HG02870 (cell line): Measurements from ENCODE around the gene NPHP3.
A peak's percentile ranks its signal among the peaks of the same experiment; 100 is the strongest.
"Not testable (repeated sequence)": the region's sequence is repeated elsewhere in the genome, so short reads cannot be mapped to it uniquely, and the experiment has no call there.

Source experiments
- ATAC-seq: cut with Tn5 transposase; IDR thresholded peaks from one replicate; pipeline ENCODE4 v1.9.1; 2021; ENCODE audit warnings: mild to moderate bottlenecking, moderate library complexity; ENCODE audit not compliant: unreplicated experiment

The NPHP3 gene, protein sequence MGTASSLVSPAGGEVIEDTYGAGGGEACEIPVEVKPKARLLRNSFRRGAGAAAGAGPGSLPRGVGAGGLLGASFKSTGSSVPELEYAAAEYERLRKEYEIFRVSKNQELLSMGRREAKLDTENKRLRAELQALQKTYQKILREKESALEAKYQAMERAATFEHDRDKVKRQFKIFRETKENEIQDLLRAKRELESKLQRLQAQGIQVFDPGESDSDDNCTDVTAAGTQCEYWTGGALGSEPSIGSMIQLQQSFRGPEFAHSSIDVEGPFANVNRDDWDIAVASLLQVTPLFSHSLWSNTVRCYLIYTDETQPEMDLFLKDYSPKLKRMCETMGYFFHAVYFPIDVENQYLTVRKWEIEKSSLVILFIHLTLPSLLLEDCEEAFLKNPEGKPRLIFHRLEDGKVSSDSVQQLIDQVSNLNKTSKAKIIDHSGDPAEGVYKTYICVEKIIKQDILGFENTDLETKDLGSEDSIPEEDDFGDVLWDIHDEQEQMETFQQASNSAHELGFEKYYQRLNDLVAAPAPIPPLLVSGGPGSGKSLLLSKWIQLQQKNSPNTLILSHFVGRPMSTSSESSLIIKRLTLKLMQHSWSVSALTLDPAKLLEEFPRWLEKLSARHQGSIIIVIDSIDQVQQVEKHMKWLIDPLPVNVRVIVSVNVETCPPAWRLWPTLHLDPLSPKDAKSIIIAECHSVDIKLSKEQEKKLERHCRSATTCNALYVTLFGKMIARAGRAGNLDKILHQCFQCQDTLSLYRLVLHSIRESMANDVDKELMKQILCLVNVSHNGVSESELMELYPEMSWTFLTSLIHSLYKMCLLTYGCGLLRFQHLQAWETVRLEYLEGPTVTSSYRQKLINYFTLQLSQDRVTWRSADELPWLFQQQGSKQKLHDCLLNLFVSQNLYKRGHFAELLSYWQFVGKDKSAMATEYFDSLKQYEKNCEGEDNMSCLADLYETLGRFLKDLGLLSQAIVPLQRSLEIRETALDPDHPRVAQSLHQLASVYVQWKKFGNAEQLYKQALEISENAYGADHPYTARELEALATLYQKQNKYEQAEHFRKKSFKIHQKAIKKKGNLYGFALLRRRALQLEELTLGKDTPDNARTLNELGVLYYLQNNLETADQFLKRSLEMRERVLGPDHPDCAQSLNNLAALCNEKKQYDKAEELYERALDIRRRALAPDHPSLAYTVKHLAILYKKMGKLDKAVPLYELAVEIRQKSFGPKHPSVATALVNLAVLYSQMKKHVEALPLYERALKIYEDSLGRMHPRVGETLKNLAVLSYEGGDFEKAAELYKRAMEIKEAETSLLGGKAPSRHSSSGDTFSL (N-terminal part only)

DNA sequence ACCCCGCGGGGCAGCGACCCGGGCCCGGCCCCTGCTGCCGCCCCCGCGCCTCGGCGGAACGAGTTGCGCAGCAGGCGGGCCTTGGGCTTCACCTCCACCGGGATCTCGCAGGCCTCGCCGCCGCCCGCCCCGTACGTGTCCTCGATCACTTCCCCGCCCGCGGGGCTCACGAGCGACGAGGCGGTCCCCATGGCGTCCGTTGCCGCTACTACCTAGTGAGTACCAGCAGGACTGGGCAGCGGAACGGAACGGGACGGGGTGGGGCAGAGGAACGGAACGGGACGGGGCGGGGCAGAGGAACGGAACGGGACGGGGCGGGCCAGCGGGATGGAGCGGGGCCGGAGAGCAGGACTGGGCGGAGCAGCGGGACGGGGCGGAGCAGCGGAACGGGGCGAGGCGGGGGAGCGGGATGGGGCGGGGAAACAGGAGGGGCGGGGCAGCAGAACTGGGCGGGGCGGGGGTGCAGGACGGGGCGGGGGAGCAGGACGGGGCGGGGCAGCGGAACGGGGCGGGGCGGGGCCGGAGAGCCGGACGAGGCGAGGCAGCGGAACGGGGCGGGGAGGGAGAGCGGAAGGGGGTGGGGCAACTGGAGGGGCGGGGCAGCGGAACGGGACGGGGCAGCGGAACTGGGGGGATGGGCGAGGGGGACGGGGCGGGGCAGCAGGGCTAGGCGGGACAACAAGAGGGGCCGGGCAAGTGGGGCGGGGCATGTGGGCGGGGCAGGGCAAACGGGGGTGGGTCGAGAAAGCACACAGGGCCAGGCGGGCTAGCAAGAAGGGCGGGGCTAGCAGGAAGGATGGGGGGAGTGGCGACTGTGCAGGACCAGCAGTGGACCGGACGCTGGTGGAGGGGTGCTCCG, at the start of gene NPHP3:
Gene NPHP3, minus strand, starts transcription at position 245 of the 859 bp plus-strand sequence. Its CDS starts 54 bp downstream, at position 191.
- peak; percentile 87 for ATAC-seq

DNA sequence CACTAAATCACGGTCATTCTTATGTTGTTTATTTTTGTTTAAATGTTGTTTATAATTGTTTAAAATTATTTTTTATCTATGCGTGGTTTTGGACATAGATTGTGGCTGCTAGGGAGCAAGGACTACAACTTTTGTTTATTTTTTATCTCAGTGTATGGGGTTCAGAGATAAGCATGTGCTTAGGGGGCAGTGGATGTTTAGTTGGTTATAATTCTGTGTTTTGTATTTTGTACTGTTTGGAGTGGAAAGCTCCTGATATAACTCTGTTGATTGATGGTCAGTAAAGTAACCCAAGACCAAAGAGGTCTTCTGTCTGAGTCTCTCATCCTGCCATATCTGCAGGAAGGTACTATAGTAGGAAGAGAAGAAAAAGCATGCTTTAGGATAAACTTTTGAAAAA, 36.5 kb upstream of the NPHP3 start:
- ATAC-seq: no peak

DNA sequence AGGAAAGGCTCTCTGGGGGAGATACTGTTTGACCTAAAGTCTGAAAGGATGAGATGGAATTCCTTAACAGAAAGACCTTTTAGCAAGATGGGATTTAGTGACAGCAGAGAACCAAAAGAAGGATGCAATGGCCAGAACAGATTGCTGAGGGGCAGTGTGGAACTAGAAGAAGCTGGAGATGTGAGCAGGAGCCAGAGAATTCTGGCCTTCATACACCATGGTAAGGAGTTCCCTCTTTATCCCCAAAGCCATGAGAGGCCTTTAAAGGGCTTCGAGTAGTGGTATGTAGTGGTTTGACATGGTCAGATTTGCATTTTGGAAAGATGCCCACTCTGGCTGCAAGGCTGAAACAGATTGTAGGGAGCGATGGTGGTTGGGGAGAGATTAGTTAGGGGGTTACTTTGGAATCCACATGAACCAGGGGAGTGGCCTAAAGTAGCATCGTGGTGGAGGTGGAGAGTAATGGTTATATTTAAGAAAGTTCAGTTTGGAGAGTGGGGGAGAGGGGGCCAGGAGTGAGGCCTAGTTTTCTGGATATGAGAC, 34.0 kb upstream of the NPHP3 start:
- no peak for ATAC-seq

DNA sequence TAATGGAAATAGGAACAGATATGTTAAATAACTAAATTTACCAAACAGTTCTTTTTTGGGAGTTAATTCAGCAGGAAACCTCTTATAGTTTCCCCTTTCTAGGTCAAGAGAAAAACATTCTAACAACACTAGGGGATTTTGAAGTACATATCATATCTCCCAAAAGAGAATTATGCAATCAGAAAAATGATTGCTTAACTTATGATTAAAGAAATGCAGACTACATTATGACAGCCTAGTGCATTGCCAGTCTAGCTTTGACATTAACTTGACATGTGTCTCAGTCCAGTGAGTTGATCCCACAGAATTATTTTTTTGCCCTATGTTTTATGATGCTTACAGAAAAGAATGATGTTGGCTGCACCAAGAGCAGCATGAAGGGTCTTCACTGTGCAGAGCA, 31.7 kb upstream of the NPHP3 start:
- no peak for ATAC-seq

DNA sequence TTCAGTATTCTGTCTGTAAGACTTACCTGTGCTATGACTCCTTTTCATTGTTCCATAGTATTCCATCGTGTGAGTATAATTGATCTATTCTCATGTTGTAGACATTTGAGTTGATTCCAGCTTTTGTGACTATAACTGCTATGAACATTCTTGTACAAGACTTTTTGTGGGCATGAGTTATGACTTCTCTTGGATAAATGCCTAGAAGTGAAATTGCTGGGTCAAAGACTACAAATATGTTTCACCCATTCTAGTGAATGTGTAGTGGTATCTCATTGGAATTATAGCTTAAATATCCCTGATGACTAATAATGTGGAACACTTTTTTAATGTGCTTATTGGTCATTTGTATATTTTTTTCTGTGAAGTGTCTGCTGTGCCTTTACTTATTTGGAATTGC, 27.6 kb upstream of the NPHP3 start:
- no peak for ATAC-seq

DNA sequence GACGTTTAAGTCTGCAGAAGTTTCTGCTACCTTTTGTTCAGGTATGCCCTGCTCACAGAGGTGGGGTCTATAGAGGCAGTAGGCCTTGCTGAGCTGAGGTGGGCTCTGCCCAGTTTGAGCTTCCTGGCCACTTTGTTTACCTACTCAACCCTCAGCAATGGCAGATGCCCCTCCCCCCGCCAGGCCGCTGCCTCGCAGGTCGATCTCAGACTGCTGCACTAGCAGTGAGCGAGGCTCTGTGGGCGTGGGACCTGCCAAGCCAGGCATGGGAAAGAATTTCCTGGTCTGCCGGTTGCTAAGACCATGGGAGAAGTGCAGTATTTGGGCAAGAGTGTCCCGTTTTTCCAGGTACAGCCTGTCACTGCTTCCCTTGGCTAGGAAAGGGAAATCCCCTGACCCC, 24.5 kb upstream of the NPHP3 start:
- ATAC-seq: not testable (repeated sequence)

DNA sequence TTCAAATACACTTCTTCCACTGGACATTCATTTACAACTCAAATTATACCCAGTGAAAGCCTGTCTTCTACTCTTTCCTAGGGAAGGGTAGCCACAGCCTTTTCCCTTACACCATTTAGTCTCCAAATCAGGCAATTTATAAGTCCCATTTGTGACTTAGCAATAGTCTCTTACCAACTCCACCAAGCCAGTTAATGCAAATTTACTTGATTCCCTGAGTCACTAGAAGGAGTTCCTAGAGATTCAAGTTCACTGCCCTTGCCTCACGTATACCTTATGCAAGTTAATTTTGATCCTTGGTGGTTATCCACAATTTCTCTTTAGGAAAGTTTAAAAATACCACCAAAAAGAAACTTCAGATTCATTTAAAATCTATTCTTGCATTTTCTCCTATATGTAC, 16.1 kb upstream of the NPHP3 start:
- no peak for ATAC-seq

DNA sequence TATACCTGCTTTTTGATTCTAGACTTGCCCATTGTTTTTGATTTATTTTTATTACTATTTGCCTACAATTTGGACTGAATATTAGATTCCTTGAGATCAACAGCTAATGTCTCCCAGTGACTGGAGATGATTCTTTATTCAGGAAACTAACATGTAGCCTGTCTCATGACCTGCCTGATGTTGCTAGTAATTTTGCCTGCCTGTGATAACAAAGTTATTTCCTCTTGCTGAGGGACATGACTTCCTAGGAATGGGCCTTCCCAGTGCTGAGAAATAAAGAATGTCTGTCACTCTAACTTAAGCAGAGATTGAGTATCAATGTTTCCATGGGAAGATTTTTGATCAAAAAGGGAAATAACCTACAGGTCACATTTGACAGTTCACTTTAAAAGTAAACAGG, 13.4 kb upstream of the NPHP3 start:
- no peak for ATAC-seq

DNA sequence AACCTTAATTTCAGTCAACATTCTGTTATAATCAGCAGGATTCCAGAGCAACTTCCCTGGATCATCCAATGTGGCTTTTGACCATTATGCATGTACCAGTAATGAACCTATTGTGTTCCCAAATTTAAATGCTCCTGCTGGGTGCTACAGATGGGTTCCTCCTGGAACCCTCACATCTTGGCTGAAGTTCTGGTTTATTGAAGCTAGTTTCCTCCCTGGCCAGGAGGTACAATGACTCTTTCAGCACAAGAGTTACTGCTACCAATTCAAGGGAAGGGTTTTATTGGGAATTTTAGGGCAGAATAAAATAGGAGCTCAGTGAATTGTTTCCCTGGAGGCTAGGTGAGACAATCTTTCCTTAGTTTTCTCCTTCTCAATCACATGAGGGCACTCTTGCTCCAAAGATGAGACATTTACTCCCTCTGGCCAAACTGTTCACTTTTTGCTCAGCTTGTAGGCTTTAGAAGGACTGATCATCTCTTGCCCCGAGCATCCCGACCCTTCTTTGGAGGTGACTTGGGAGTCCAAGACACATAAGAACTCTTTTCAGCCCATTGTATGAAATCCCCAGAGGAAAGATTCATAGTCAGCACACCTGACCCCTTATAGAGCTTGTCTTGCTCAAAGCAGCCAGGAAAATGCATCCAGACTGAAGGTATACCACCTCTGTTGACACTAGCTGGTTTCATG, 8.8 kb upstream of the NPHP3 start:
- ATAC-seq: no peak

DNA sequence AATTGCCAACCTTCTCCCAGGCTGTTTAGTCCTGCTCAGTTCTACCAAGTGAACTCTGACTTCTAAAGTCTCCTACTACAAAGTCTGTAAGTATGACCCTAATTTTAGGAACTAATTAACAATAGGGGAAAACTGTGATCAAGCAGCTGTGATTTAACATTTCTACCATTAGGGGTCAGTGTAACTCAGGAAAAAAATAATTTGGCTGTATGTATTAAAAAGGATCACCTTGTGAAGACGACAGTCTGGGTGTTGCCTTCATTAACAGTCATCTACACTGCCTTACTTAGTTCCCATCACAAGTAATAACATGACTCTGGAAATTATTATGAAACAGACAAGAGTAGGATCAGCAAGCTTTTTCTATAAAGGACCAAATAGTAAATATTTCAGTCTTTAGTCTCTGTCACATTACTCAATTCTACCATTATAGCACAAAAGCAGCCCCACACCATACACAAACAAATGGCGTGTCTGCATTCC, 4.2 kb upstream of the NPHP3 start:
- no peak for ATAC-seq

DNA sequence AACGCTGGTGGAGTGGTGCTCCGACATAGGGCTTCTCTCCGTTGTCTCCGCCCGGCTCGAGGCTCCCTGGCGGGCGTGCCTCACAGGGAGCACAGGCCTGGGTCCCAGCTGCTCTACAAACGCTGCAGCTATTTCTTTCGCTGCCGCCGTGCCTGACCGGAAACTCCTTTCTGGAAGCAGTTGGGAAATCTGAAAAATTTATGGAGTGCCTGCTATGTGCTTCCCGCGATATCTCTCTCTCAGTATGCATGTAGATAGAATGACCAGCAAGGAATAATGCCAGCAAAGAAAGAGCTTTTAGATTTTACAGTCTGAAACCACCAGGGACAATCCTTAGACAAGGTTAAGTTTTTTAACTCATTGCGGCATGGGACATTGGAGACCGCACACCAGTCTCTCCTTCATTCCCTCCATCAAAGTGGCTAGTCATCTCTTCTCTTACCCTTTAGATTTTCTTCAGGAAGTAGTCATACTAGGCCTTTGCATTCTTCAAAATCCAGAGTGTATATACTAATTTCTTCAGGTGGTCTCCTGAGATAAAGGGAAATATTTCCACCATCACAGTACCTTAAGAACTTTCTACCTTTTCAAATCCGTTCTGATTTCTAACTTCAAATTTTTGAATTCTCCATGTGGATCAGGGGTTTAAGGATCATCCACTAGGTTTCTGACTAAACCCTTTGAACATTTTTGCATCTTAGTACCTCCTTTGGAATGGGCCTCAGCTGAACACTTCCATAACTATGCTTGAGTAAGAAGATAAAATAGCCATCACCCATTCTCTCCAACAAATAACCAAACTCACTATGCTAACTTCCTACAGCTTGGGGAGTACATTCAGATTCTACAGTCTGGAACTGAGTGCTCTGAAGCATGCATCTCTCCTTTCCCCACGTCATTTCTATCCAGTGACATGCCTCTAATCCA, 1.1 kb upstream of the NPHP3 start:
- no peak for ATAC-seq

DNA sequence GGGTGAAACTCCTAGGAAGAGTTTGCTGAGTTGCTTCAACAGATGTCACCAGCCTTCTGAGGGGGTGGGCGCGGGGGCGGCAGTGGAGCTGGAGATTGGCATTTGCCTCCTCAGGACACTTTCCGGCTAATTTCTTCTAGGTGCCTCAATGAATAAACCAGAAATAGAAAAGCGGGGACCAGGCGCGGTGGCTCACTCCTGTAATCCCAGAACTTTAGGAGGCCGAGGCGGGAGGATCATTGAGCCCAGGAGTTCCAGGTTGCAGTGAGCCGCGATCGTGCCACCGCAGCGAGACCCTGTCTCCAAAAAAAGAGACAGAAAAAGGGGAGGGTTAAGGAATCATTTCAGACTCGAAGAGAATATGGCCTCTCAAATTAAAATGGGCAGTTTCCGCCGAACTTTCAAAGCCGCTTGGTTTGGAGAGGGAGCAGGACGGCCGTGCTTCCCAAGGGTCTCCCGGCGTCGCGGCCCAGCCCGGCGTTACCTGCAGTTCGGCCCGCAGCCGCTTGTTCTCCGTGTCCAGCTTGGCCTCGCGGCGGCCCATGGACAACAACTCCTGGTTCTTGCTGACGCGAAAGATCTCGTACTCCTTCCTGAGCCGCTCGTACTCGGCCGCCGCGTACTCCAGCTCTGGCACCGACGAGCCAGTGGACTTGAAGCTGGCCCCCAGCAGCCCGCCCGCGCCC, 587 bp downstream of the NPHP3 start:
- ATAC-seq: peak; percentile 24

DNA sequence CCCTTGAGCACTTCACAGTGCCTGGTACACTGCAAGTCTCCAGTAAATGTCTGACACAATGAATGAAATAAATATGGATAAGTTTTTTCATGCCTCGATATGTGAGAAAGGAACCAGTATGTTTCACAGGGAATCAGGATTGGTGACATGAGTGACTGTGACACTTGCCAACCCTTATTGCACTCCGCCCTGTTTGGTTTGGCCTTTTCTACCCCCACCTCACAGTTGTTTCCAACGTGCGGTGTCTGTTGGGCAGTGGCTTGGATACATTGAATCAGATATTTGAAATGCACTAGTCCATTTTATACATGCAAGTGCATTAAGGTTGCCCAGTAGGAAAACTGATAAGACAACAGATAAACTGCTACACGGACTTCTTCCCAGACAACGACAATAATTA, 2.0 kb downstream of the NPHP3 start:
- no peak for ATAC-seq

DNA sequence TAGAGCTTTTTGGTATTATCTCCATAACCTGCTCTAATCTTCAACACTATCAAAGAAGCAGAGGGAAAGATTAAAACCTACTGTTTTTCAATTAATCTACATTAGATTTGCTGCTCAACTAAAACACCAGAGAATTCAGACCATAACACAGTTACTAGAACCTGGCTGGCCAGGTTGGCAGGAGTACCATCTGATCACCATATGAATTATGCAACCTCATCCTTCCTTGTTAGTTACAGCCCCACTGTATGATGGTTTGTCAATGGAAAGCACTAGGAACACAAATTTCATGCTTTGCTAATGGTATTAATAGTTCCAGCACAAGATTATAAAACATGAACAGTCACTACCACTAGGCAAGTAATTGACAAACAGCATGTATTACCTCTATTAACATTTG, 5.8 kb downstream of the NPHP3 start:
- ATAC-seq: no peak

DNA sequence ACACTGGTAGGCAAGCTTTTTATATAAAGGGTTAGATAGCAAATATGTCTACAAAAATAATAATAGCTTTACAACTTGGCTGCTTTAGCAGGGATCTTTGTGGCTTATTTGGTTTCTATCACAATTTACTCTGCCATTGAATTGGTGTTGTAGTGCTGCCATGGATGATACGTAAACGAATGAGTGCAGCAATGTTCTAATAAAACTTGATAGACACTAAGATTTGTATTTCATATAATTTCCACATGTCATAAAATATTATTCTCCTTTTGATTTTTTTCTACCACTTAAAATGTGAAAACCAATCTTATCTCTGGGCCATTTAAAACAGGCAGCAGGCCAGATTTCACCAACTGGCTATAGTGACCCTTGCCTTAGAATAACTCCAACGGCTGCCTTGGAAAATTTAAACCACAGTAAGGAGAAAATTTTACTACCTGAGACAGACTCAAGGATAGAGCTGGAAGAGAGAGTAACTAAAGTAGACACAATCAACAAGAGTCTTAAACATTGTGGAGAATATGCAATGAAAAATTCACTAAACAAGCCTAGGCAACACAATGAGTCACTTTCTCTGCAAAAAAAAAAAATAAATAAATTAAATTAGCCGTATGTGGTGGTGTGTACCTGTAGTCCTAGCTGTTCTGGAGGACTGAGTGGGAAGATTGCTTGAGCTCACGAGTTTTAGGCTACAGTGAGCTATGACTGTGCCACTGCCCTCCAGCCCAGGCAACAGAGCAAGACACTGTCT, 8.1 kb downstream of the NPHP3 start:
- no peak for ATAC-seq

DNA sequence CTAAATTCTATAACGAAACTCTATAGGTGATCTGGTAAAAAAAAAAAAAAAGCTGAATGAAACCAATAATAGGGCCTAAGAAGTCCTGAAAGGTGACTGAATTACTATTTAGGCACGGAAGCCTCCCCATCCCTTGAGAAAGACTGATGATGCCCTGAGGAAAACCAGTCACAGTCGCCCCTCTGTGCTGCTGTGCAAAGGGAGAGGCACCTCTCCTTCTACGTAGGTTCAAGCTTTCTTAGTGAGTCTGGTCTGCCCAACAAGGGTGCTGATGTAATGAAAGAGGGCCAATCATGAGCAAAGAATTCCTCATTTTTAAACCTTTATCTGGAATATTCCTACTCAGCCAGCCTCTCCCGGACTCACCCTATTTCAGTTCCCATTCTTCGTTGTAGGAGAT, 11.9 kb downstream of the NPHP3 start:
- ATAC-seq: no peak

DNA sequence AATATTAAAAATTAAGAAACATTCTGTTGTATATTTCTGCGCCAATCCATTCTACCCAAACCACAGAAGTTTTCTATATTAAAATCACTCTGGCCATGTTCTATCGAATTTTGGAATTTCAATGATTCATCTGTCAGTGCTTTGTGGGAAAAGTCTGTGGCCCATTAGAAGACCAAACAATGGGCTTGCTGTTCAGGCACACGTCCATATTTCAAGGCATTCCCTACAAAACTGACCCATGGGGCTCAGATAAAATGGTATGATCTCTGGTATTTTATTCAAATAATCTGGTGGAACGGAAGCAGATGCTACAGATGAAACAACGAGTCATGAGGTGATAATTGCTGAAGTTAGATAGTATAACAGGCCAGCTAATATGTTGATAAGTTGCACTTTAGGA, 12.4 kb downstream of the NPHP3 start:
- ATAC-seq: no peak
